Measurements from ENCODE around the gene SOBP. TPM values are rescaled to one million over a fixed set of nuclear protein-coding genes. Genes with fewer than 3 reads are reported as not detected.
A peak's percentile ranks its signal among the peaks of the same experiment; 100 is the strongest.

Gene SOBP
- polyA plus RNA-seq, 2 of the 4 experiments (the other 2 are of a cell fraction), result 0.18 to 0.53 TPM

GRCh38 chr6:107674995-107675738 is 185.2 kb downstream of the SOBP start:
- H3K4me2 ChIP-seq, result peak overlapping the region; percentile 61
- CTCF ChIA-PET, result interaction anchor here (0.6 to 4.5 kb wide), 23 partner anchors 10 to 561 kb away, joined by 3 to 29 read pairs (median 4); no protein-coding TSS in a partner anchor
- peak; percentile 99 to 100 for ATAC-seq
- TF ChIP-seq MAZ (IDR thresholded peaks at IDR 0.05; ENCODE audit: borderline replicate concordance, low read depth, low read length) (no peak), RAD21 (conservative IDR thresholded peaks at IDR 0.05 in 1 of 2, IDR thresholded peaks at IDR 0.05 in 1 of 2) (peak; percentile 79 to 86), POLR2A (IDR thresholded peaks at IDR 0.05; ENCODE audit: low read length) (no peak), E2F6 (IDR thresholded peaks at IDR 0.05; ENCODE audit: borderline replicate concordance, low read depth) (no peak), HDAC2 (IDR thresholded peaks at IDR 0.05) (no peak), SMC3 (IDR thresholded peaks at IDR 0.05) (peak; percentile 74), NR3C1 (IDR thresholded peaks at IDR 0.05) (no peak), CTCF (IDR thresholded peaks at IDR 0.05) (peak; percentile 88), PBX3 (IDR thresholded peaks at IDR 0.05) (no peak), HES2 (IDR thresholded peaks at IDR 0.05) (no peak), BCL3 (IDR thresholded peaks at IDR 0.05) (no peak), RCOR1 (IDR thresholded peaks at IDR 0.05; ENCODE audit: low read depth, low read length) (no peak), ELK1 (IDR thresholded peaks at IDR 0.05; ENCODE audit: low read depth, low read length) (no peak), EHF (CRISPR knock-in tag; IDR thresholded peaks at IDR 0.05) (no peak), NFE2L2 (conservative IDR thresholded peaks at IDR 0.05; ENCODE audit: low read length) (no peak), RNF2 (IDR thresholded peaks at IDR 0.05; ENCODE audit: borderline replicate concordance, low read depth) (no peak), CBX2 (IDR thresholded peaks at IDR 0.05; ENCODE audit: borderline replicate concordance, low read depth) (no peak), KDM5A (IDR thresholded peaks at IDR 0.05) (peak; percentile 77), MAX (IDR thresholded peaks at IDR 0.05) (0 out of 2 replicates have a peak, but pooled peaks have one; percentile 27), HOXB5 (CRISPR knock-in tag; IDR thresholded peaks at IDR 0.05) (no peak), CBX8 (IDR thresholded peaks at IDR 0.05) (no peak)
- no peaks in the 10 kb centered on the region for H3K9me3 ChIP-seq
- no peak for FAIRE-seq
- H3K27ac ChIP-seq, result peak overlapping the region; percentile 54 to 86; a peak in 5 of 6 replicates
- H3K4me3 ChIP-seq, result no peak overlapping the region
- H3K4me1 ChIP-seq, result no peaks in the 10 kb centered on the region
- WGBS (ENCODE audit: missing lambda C conversion rate), result 3% methylated on average over 5 of the region's 15 CpGs
- DNase-seq (ENCODE audit: low read depth in 1 of 2, low spot score in 1 of 2), result peak; percentile 78 to 79
- POLR2A ChIA-PET, result interaction anchor here (0.5 kb wide), 1 partner anchor 622 kb away, joined by 3 read pairs; no protein-coding TSS in a partner anchor

All from A549 (cell line).